Ovary (tissue), 3 donors: Measurements from ENCODE around the gene FTL.

Experiments used
- EP300 ChIP-seq: sonication (generic); formaldehyde crosslinking; IDR thresholded peaks from one replicate; pipeline ENCODE4 v1.6.1; 2017; ENCODE audit warnings: antibody characterized with exemption
- POLR2A ChIP-seq: fragments of 450-650 bp; IDR thresholded peaks from one replicate; pipeline ENCODE4 v1.6.1; 2017; ENCODE audit warnings: antibody characterized with exemption, mild to moderate bottlenecking, moderate library complexity
- TF ChIP-seq, protein P1 (sequence below), 3 donors: fragments of 450-650 bp in 2 of 3; fragments of 200-600 bp in 1 of 3; IDR thresholded peaks; one replicate each; pipeline versions ENCODE4 v1.5.1 to v1.8.0; 2016 to 2022; ENCODE audit warnings: antibody characterized with exemption in 3 of 3, mild to moderate bottlenecking in 1 of 3
- donor health status: DM: no; HTN: no; CAD: no.

DNA sequence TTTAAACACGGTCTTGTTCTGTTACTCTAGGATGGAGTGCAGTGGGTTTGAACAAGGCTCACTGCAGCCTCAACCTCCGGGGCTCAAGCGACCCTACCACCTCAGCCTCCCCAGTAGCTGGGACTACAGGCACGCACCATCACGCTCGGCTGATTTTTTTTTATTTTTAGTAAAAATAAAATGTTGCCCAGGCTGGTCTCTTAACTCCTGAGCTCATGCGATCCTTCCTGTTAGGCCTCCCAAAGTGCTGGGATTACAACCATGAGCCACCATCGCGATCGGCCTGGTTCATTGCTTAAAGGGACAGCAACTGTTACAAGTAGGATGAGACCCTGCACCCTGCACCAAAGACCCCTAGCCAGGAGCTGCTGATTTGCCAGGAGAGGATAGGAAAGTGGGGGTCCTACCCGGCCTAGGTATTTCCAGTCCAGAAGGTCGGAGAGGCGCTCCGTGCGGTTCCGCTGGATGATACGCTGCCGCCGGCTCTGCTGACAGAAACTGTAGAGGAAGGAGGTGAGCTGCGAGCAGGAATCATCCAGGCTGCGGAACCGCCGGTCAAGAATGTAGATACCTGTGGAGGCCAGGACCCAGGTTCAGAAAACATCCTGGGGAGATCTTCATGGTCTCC lies 5.1 kb downstream of the FTL start:
- TF ChIP-seq, protein P1, sequence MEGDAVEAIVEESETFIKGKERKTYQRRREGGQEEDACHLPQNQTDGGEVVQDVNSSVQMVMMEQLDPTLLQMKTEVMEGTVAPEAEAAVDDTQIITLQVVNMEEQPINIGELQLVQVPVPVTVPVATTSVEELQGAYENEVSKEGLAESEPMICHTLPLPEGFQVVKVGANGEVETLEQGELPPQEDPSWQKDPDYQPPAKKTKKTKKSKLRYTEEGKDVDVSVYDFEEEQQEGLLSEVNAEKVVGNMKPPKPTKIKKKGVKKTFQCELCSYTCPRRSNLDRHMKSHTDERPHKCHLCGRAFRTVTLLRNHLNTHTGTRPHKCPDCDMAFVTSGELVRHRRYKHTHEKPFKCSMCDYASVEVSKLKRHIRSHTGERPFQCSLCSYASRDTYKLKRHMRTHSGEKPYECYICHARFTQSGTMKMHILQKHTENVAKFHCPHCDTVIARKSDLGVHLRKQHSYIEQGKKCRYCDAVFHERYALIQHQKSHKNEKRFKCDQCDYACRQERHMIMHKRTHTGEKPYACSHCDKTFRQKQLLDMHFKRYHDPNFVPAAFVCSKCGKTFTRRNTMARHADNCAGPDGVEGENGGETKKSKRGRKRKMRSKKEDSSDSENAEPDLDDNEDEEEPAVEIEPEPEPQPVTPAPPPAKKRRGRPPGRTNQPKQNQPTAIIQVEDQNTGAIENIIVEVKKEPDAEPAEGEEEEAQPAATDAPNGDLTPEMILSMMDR (IDR thresholded peaks at IDR 0.05): no peak
- no peak for TF ChIP-seq POLR2A
- TF ChIP-seq EP300: no peak
